Measurements from ENCODE around the gene GPR157. TPM values are rescaled to one million over a fixed set of nuclear protein-coding genes. Genes with fewer than 3 reads are reported as not detected.
A peak's percentile ranks its signal among the peaks of the same experiment; 100 is the strongest.

GPR157 gene
- 1 to 10 TPM; 3.1 to 3.3 TPM for total RNA-seq

GRCh38 chr1:9128520-9129265 is at the start of gene GPR157:
TSS of gene GPR157 (minus strand) at chr1:9129102. CDS start at chr1:9129027, 75 bp downstream.
- H3K27ac Mint-ChIP-seq, result no peak within 1 kb of the TSS

DNA sequence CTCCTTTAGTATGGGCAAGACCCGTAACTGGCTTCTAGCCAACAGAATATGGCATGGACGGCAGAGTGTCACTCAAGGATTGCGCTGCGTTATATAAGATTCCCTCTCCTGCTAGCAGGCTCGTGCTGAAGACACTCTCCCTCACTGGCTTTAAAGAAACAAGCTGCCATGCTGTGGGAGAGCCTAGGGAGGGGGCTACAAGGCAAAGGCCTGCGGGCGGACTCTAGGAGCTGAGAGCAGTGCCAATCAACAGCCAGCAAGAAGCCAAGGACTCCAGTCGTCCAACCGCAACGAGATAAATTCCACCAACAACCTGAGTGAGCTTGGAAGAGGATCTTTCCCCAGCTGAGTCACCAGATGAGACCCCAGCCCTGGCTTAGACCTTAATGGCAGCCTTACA is 45.9 kb upstream of the GPR157 start:
- Mint-ChIP-seq H3K9me3 (no peaks in the 10 kb centered on the region), H3K27me3 (no peaks in the 10 kb centered on the region), H3K4me3 (no peak overlapping the region), H3K36me3 (peaks cover 7% of the 10 kb centered on the region), H3K27ac (no peak overlapping the region), H3K4me1 (peaks cover 6% of the 10 kb centered on the region)
- DNase-seq (no peak), ATAC-seq (ENCODE audit: low read depth) (no peak)
- POLR2A ChIA-PET, result no interaction called here

More at GRCh38 chr1:9128520-9129265, at the start of gene GPR157:
- peak within 1 kb of the TSS; percentile 83 for H3K4me3 Mint-ChIP-seq
- DNase-seq (peak; percentile 83), ATAC-seq (ENCODE audit: low read depth) (peak; percentile 87)
- H3K27me3 Mint-ChIP-seq, result peaks cover 49% of the 10 kb centered on the region
- H3K36me3 Mint-ChIP-seq, result no peaks in the 10 kb centered on the region
- H3K9me3 Mint-ChIP-seq, result no peaks in the 10 kb centered on the region
- peaks cover 16% of the 10 kb centered on the region for H3K4me1 Mint-ChIP-seq
- POLR2A ChIA-PET, result no interaction called here

DNA sequence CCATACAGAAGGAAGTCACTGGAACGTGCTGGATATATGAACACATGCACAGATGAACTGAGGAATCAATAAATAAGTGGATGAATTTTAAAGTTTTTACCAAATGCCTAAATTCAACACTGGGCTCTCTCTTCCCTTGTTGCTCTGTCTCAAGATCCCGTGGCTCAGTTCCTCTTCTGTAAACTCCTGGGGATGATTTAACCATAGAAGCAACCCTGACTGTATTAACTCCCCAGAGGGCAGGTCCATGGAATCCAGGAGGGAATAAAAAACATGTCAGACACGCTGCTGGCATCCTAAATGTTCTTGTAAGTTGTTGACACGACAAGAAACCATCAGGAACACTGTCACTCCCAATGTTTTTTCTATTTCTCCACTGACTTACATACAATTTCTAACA is 45.3 kb upstream of the GPR157 start:
- ATAC-seq (ENCODE audit: low read depth), result no peak
- Mint-ChIP-seq H3K27ac (no peak overlapping the region), H3K4me3 (no peak overlapping the region), H3K9me3 (no peaks in the 10 kb centered on the region), H3K27me3 (no peaks in the 10 kb centered on the region), H3K36me3 (peaks cover 8% of the 10 kb centered on the region), H3K4me1 (peaks cover 3% of the 10 kb centered on the region)
- POLR2A ChIA-PET, result no interaction called here
- DNase-seq, result no peak

GRCh38 chr1:9169601-9170137 is 40.8 kb upstream of the GPR157 start:
- Mint-ChIP-seq H3K4me1 (peaks cover 1% of the 10 kb centered on the region), H3K36me3 (peaks cover 3% of the 10 kb centered on the region), H3K27me3 (no peaks in the 10 kb centered on the region), H3K9me3 (no peaks in the 10 kb centered on the region), H3K27ac (no peak overlapping the region), H3K4me3 (no peak overlapping the region)
- DNase-seq (no peak), ATAC-seq (ENCODE audit: low read depth) (no peak)
- POLR2A ChIA-PET, result no interaction called here

GRCh38 chr1:9167638-9168037 is 38.7 kb upstream of the GPR157 start:
- DNase-seq, result no peak
- Mint-ChIP-seq H3K27ac (no peak overlapping the region), H3K9me3 (no peaks in the 10 kb centered on the region), H3K4me1 (no peaks in the 10 kb centered on the region), H3K4me3 (no peak overlapping the region), H3K36me3 (peaks cover 3% of the 10 kb centered on the region), H3K27me3 (no peaks in the 10 kb centered on the region)
- POLR2A ChIA-PET, result interaction anchor here (0.7 kb wide), 1 partner anchor 136 kb away, joined by 4 read pairs; no protein-coding TSS in a partner anchor
- no peak for ATAC-seq (ENCODE audit: low read depth)

DNA sequence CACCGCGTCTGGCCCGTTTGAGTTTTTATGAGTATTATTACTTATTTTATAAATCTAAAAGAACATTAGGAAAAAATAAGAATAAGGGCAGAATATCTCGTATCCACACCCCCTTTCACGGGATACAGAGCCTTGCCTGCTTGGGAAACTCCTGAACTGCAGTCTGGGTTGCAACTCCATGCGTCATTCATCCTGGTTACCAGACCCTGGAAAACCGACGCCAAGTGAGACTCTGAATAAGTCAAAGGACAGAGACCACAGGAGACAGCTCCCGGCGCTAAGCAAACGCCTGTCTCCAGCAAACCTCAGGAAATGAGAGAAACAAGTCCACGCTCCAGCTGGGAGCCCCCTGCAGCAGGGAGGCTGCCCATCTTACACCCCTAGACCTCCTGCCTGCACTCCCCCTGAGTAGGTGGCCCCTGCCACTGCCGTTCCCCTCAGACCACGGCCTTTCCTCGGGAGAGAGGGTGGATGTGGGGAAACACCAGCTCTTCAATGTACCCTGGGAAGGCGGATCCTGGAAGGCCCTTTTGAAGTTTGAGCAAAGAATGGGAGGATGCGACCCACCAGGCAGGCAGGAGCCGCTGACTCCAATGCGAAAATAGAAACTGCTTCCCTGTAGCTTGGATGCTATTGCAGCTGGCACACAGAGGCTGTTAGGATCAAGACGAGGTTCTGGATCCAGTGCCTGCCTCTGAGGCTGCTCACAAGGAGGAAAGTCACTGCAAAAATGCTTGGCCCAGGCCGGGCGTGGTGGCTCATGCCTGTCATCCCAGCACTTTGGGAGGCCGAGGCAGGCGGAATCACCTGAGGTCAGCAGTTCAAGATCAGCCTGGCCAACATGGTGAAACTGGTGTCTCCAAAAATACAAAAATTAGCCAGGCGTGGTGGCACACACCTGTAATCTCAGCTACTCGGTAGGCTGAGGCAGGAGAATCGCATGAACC is 37.7 kb upstream of the GPR157 start:
- POLR2A ChIA-PET, result interaction anchor here (0.7 kb wide), 1 partner anchor 135 kb away, joined by 4 read pairs; no protein-coding TSS in a partner anchor
- Mint-ChIP-seq H3K27me3 (no peaks in the 10 kb centered on the region), H3K4me3 (no peak overlapping the region), H3K9me3 (no peaks in the 10 kb centered on the region), H3K4me1 (no peaks in the 10 kb centered on the region), H3K36me3 (peaks cover 3% of the 10 kb centered on the region), H3K27ac (no peak overlapping the region)
- ATAC-seq (ENCODE audit: low read depth) (no peak), DNase-seq (no peak)

DNA sequence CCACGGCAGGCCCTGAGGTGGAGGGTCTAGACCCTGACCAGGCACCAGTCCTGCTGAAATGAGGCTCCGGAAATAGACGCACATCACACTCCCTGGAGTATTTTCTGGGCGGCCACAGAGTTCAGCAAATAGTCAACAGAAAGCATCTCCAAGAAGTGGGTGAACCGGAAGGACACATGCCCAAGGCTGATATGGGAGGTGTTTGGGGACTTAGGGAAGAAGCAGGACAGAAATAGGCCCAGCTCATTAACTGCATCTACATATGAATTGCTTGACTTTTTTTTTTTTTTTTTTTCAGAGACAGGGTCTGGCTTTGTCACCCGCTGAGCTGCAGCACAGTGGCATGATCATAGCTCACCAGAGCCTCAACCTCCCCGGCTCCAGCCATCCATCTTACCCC is 36.5 kb upstream of the GPR157 start:
- Mint-ChIP-seq H3K4me3 (no peak overlapping the region), H3K27ac (no peak overlapping the region), H3K36me3 (peaks cover 3% of the 10 kb centered on the region), H3K9me3 (no peaks in the 10 kb centered on the region), H3K27me3 (no peaks in the 10 kb centered on the region), H3K4me1 (no peaks in the 10 kb centered on the region)
- no peak for ATAC-seq (ENCODE audit: low read depth)
- DNase-seq, result no peak
- POLR2A ChIA-PET, result no interaction called here

GRCh38 chr1:9164919-9165318 is 36.0 kb upstream of the GPR157 start:
- H3K27me3 Mint-ChIP-seq, result no peaks in the 10 kb centered on the region
- no peak for ATAC-seq (ENCODE audit: low read depth)
- no peaks in the 10 kb centered on the region for H3K9me3 Mint-ChIP-seq
- no peaks in the 10 kb centered on the region for H3K4me1 Mint-ChIP-seq
- no peak overlapping the region for H3K4me3 Mint-ChIP-seq
- no peak overlapping the region for H3K27ac Mint-ChIP-seq
- POLR2A ChIA-PET, result no interaction called here
- DNase-seq, result no peak
- H3K36me3 Mint-ChIP-seq, result peaks cover 3% of the 10 kb centered on the region

DNA sequence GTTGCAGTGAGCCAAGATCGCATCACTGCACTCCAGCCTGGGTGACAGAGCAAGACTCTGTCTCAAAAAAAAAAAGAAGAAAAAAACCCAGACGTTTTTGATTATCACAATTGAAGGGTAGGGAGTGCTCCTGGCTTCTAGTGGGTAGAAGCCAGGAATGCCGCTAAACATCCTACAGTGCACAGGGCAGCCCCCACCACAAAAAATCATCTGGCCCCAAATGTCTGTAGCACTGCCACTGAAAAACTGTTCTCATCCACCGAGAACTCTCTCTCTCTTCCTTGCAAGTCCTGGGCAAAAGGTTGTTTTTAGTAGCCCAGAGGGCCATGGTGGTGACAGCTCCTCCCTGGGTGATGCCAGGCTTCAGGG is 35.6 kb upstream of the GPR157 start:
- Mint-ChIP-seq H3K27me3 (no peaks in the 10 kb centered on the region), H3K27ac (no peak overlapping the region), H3K4me1 (no peaks in the 10 kb centered on the region), H3K9me3 (no peaks in the 10 kb centered on the region), H3K36me3 (peaks cover 1% of the 10 kb centered on the region), H3K4me3 (no peak overlapping the region)
- DNase-seq, result no peak
- no peak for ATAC-seq (ENCODE audit: low read depth)
- POLR2A ChIA-PET, result no interaction called here

GRCh38 chr1:9161963-9162362 is 33.1 kb upstream of the GPR157 start:
- H3K27me3 Mint-ChIP-seq, result no peaks in the 10 kb centered on the region
- no peaks in the 10 kb centered on the region for H3K36me3 Mint-ChIP-seq
- H3K4me1 Mint-ChIP-seq, result no peaks in the 10 kb centered on the region
- DNase-seq (no peak), ATAC-seq (ENCODE audit: low read depth) (no peak)
- no peaks in the 10 kb centered on the region for H3K9me3 Mint-ChIP-seq
- POLR2A ChIA-PET, result no interaction called here
- H3K4me3 Mint-ChIP-seq, result no peak overlapping the region
- H3K27ac Mint-ChIP-seq, result no peak overlapping the region

DNA sequence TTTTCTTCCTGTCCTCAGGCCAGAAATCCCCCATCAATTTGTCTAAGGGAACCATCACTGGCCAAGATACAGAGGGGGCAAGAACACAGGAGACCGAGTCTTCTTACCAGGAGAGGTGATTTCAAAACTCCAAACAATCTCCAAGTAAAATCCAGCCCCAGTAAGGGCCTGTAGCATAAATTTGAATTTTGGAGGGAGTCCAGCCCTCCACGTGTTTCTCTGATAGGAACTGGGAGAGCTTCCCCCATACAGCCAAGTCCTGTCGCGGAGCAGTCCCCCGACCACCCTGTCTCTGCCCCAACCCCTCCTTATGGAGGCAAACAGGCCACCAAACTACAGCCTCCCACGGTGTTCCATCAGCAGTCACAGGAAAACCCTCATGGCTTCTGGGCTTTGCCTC is 32.4 kb upstream of the GPR157 start:
- no peaks in the 10 kb centered on the region for H3K4me1 Mint-ChIP-seq
- H3K9me3 Mint-ChIP-seq, result no peaks in the 10 kb centered on the region
- POLR2A ChIA-PET, result no interaction called here
- H3K27me3 Mint-ChIP-seq, result no peaks in the 10 kb centered on the region
- ATAC-seq (ENCODE audit: low read depth) (no peak), DNase-seq (no peak)
- H3K4me3 Mint-ChIP-seq, result no peak overlapping the region
- no peak overlapping the region for H3K27ac Mint-ChIP-seq
- H3K36me3 Mint-ChIP-seq, result no peaks in the 10 kb centered on the region

GRCh38 chr1:9160079-9160717 is 31.3 kb upstream of the GPR157 start:
- Mint-ChIP-seq H3K9me3 (no peaks in the 10 kb centered on the region), H3K4me3 (no peak overlapping the region), H3K36me3 (no peaks in the 10 kb centered on the region), H3K4me1 (no peaks in the 10 kb centered on the region), H3K27ac (no peak overlapping the region), H3K27me3 (no peaks in the 10 kb centered on the region)
- DNase-seq, result no peak
- POLR2A ChIA-PET, result no interaction called here
- ATAC-seq (ENCODE audit: low read depth), result no peak

DNA sequence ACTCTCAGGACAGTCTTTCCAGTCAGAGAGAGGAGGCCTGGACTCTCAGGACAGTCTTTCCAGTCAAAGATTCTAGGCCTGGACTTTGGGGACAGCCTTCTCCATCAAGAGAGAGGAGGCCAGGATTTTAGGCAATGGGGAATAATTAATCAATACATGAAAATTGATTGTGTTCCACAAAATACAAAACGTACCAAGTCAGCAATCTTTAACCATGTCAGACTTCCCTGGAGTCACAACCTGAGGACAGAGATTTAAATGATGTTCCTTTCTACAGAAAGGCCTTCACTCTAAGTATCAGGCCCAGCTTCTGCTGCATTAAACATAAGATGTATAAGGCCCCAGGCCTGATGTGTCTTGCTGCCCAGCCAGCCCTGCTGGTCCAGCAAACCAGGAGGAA is 27.0 kb upstream of the GPR157 start:
- no peak for DNase-seq
- Mint-ChIP-seq H3K27me3 (peaks cover 2% of the 10 kb centered on the region), H3K36me3 (peaks cover 2% of the 10 kb centered on the region), H3K4me3 (no peak overlapping the region), H3K4me1 (no peaks in the 10 kb centered on the region), H3K9me3 (no peaks in the 10 kb centered on the region), H3K27ac (no peak overlapping the region)
- POLR2A ChIA-PET, result no interaction called here
- no peak for ATAC-seq (ENCODE audit: low read depth)

Measured in activated naive CD8-positive, alpha-beta T cell treated with anti-CD3 and anti-CD28 coated beads, Interleukin-2, amount 10 ng/mL, durations not matched to agents 7 days and 5 days (primary cell).